Measurements from ENCODE around the gene CAMLG. TPM values are rescaled to one million over a fixed set of nuclear protein-coding genes. Genes with fewer than 3 reads are reported as not detected.

Gene CAMLG
- total and polyA plus RNA-seq, 2 of the 13 experiments (the other 11 are each of a cell fraction or from before 2014, with no cell fraction given) = 14.2 to 19.8 TPM

DNA sequence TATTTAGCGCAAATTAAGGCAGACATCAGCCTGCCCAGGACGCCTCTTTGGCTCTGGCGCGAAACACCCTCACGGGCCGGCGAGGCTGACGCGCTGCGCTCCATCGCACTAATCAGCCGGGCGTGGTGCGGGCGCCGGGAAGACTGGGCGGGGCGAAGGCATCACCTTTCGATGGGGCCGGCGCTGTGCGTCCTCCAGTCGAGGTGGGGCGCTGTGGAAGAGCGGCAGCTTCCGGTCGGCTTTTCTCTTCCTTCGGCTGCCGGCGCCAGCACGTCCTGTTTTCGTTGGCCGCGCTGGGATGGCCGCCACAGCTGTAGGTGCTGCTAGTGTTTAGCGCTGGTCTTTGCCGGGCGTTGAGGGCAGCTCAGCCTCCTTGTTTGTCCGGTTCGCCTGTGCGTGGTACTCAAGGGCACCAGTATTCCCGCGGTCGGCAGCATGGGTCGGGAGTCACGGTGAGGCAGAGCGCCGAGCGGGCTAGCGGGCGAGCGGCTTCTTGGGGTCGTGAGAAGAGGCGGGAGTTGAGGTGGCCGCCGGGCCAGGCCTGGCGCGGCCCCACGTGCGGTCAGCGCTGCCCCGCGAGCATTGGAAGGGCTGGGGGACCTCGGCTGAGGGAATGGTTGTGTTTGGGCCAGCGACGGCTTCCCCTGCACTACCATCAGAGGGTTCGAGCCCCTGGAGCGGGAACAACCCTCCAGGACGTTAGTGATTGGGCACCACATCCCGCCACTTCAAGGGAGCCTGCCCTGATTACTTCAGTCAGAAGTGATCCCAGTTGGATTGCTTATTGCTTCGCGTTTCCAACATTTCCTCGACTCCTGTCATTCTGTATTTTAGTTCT is 20.4 kb downstream of the CAMLG start, which contains the start of gene DDX46 (continued):
- peak in 1 of 2 experiments; percentile 64; a peak in 1 of 4 replicates for TF ChIP-seq ATF4 (CRISPR knock-in tag; IDR thresholded peaks at IDR 0.05)
- TF ChIP-seq ZSCAN29 (CRISPR knock-in tag; conservative IDR thresholded peaks at IDR 0.05) = peak; percentile 90
- TF ChIP-seq, protein P1, sequence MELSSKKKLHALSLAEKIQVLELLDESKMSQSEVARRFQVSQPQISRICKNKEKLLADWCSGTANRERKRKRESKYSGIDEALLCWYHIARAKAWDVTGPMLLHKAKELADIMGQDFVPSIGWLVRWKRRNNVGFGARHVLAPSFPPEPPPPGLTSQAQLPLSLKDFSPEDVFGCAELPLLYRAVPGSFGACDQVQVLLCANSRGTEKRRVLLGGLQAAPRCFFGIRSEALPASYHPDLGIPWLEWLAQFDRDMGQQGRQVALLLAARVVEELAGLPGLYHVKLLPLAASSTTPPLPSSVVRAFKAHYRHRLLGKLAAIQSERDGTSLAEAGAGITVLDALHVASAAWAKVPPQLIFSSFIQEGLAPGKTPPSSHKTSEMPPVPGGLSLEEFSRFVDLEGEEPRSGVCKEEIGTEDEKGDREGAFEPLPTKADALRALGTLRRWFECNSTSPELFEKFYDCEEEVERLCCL (CRISPR knock-in tag; IDR thresholded peaks at IDR 0.05; ENCODE audit: borderline replicate concordance) = peak; percentile 72; the same call in 1 of the 2 replicates
- peak; percentile 71; the same call in 1 of the 2 replicates for TF ChIP-seq ZNF703 (CRISPR knock-in tag; IDR thresholded peaks at IDR 0.05; ENCODE audit: borderline replicate concordance)
- peak; percentile 96 for TF ChIP-seq ZNF556 (CRISPR knock-in tag; IDR thresholded peaks at IDR 0.05; ENCODE audit: borderline replicate concordance)
- TF ChIP-seq FOXO4 (CRISPR knock-in tag; conservative IDR thresholded peaks at IDR 0.05) = no peak
- 0 out of 2 replicates have a peak, but pooled peaks have one; percentile 55 for TF ChIP-seq BRCA1 (CRISPR knock-in tag; IDR thresholded peaks at IDR 0.05)
- peak; percentile 33 for TF ChIP-seq STAG1 (CRISPR knock-in tag; IDR thresholded peaks at IDR 0.05)
- TF ChIP-seq ZNF367 (CRISPR knock-in tag; IDR thresholded peaks at IDR 0.05; ENCODE audit: borderline replicate concordance) = peak; percentile 23; the same call in 1 of the 2 replicates
- TF ChIP-seq, protein P2, sequence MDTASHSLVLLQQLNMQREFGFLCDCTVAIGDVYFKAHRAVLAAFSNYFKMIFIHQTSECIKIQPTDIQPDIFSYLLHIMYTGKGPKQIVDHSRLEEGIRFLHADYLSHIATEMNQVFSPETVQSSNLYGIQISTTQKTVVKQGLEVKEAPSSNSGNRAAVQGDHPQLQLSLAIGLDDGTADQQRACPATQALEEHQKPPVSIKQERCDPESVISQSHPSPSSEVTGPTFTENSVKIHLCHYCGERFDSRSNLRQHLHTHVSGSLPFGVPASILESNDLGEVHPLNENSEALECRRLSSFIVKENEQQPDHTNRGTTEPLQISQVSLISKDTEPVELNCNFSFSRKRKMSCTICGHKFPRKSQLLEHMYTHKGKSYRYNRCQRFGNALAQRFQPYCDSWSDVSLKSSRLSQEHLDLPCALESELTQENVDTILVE (CRISPR knock-in tag; IDR thresholded peaks at IDR 0.05) = peak; percentile 87
- TF ChIP-seq, protein P3, sequence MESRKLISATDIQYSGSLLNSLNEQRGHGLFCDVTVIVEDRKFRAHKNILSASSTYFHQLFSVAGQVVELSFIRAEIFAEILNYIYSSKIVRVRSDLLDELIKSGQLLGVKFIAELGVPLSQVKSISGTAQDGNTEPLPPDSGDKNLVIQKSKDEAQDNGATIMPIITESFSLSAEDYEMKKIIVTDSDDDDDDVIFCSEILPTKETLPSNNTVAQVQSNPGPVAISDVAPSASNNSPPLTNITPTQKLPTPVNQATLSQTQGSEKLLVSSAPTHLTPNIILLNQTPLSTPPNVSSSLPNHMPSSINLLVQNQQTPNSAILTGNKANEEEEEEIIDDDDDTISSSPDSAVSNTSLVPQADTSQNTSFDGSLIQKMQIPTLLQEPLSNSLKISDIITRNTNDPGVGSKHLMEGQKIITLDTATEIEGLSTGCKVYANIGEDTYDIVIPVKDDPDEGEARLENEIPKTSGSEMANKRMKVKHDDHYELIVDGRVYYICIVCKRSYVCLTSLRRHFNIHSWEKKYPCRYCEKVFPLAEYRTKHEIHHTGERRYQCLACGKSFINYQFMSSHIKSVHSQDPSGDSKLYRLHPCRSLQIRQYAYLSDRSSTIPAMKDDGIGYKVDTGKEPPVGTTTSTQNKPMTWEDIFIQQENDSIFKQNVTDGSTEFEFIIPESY (CRISPR knock-in tag; IDR thresholded peaks at IDR 0.05) = peak; percentile 72
- 0 out of 2 replicates have a peak, but pooled peaks have one; percentile 22 for TF ChIP-seq ZNF263 (CRISPR knock-in tag; IDR thresholded peaks at IDR 0.05)
- no peak for TF ChIP-seq MATR3 (CRISPR knock-in tag; IDR thresholded peaks at IDR 0.05)
- peak; percentile 69 for TF ChIP-seq MED8 (CRISPR knock-in tag; IDR thresholded peaks at IDR 0.05; ENCODE audit: insufficient replicate concordance)
- TF ChIP-seq, protein P4, sequence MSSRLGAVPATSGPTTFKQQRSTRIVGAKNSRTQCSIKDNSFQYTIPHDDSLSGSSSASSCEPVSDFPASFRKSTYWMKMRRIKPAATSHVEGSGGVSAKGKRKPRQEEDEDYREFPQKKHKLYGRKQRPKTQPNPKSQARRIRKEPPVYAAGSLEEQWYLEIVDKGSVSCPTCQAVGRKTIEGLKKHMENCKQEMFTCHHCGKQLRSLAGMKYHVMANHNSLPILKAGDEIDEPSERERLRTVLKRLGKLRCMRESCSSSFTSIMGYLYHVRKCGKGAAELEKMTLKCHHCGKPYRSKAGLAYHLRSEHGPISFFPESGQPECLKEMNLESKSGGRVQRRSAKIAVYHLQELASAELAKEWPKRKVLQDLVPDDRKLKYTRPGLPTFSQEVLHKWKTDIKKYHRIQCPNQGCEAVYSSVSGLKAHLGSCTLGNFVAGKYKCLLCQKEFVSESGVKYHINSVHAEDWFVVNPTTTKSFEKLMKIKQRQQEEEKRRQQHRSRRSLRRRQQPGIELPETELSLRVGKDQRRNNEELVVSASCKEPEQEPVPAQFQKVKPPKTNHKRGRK (CRISPR knock-in tag; IDR thresholded peaks at IDR 0.05) = no peak
- TF ChIP-seq, protein P5, sequence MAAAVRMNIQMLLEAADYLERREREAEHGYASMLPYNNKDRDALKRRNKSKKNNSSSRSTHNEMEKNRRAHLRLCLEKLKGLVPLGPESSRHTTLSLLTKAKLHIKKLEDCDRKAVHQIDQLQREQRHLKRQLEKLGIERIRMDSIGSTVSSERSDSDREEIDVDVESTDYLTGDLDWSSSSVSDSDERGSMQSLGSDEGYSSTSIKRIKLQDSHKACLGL (CRISPR knock-in tag; IDR thresholded peaks at IDR 0.05) = peak; percentile 79; the same call in 1 of the 2 replicates
